C4-2B (cell line): ENCODE results near the gene RPS21.

Experiments
- CTCF ChIP-seq: fragments of 450-650 bp; conservative IDR thresholded peaks from 2 replicates; pipeline ENCODE4 v1.5.1; 2017; ENCODE audit warnings: mild to moderate bottlenecking
- ZFX ChIP-seq: fragments of 450-650 bp; IDR thresholded peaks from 2 replicates; pipeline ENCODE4 v1.6.1; 2017

- TF ChIP-seq CTCF = no peak
- TF ChIP-seq ZFX = no peak
These were observed 17.1 kb upstream of the RPS21 start for GRCh38 chr20:62369815-62370114.
